ENCODE results near the gene USF1. TPM values are rescaled to one million over a fixed set of nuclear protein-coding genes. Genes with fewer than 3 reads are reported as not detected.
"Not testable (repeated sequence)": the region's sequence is repeated elsewhere in the genome, so short reads cannot be mapped to it uniquely, and the experiment has no call there.

USF1 gene
- total RNA-seq, 1 donor from 2014 or later, result 83.2 TPM

DNA sequence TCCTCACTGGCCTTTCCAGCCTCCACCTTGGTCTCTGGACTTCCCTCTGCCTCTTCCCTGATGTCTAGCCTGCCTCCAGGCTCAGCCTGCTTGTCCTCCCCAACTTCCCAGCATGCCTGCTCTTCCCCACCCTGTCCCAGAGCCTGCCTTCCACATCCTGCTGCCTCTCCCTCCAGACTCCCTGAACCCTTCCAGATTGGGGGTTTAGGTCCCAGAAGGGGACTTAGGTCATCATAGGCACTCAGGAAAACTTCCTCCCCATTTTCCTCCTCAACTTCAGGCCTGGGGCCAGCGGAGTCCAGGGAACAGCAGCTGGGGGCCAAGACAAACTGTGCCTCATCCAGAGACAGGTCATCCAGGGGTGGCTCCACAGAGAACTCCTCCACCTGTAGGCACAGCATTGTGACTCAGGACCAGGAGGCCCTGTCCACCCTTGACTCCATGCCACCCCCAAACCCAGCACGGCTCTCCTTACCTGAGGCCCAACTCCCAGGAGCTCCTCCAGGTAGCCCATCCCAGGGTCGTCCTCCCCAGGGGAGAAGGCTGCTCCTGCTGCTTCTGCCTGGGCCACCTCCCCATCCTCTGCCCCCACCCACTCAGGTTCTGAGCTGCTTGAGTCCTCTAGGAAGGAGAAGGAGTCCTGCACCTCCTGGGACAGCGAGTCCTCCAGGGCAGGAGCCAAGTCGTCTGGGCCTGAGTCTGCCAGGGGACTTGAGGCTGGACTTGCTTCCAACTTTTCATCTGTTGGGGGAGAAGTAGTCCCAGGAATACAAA lies 3.4 kb upstream of the USF1 start:
- no peak for DNase-seq (ENCODE audit: low read depth in 2 of 2)

DNA sequence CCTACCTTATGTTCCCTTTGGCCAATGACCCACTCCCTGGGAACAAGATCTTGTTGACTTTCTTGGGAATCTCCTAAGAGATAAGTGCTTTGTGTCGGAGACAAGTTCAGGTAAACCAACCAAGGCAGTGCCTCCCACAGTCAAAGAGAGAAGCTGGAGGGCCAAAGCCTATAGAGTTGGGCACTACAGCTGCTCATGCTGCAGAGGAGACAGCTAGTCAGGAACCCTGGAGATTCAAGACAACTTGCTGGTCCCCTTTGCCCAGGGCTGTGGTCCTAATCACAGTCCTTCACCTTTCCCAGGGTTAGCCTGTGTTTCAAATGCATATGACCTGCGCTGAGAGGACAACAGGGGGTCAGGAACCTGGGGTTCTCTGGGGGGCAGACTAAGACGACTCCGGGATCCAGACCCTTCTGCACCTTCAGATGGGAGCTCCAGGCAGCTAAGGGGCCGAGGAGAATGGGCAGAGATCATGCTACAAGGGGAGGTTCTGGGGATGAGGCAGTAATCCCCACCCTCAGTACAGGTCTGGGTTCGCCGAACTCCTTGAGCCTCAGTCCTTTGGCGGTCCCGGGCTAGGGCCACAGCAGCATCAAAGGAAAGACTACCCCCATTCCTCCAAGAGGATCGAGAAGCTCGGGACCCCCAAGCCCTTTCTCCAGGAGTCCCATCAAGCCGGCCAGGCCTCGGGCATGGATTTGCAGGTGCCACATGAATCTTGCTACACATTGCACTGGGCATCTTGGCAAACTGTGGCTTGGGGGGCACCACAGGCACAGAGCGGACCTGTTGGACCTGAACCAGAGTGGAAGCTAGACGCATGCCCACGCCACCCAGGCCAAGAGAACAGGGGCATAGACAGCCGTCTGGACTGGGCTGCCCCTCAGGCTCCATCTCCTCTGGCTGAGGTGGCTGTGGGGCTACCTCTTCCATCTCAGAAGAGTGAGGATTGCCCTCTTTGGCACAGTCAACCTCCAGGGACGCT lies 2.0 kb upstream of the USF1 start:
- DNase-seq (ENCODE audit: low read depth in 2 of 2), result no peak

DNA sequence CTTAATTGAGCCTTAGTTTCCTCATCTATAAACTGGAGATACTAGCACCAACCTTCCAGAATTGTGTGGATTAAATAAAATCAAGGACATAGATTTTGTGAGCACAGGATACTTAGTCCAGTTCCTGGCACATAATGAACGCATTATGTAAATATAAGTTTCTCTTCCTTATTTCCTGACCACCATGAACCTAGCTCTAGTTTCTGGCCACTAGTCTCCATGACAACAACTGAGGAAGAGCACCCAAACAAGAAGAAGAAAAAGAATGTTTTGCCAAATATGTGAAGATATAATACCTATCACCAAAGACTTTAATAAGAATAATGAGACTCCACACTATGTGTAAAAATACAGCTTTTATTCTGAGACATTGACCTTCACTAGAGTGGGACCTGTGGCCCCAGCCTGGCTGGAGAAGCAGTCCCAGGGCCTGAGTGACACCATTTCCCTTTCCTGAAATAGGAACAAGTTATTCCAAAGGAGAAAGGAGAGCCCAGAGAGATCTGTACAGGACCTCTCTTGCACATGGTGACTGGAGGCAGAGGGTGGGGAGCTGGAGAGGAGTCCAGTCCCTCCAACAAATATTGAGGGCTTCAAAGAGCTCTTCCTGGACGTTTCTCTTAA lies 940 bp upstream of the USF1 start:
- DNase-seq (ENCODE audit: low read depth in 2 of 2), result no peak

DNA sequence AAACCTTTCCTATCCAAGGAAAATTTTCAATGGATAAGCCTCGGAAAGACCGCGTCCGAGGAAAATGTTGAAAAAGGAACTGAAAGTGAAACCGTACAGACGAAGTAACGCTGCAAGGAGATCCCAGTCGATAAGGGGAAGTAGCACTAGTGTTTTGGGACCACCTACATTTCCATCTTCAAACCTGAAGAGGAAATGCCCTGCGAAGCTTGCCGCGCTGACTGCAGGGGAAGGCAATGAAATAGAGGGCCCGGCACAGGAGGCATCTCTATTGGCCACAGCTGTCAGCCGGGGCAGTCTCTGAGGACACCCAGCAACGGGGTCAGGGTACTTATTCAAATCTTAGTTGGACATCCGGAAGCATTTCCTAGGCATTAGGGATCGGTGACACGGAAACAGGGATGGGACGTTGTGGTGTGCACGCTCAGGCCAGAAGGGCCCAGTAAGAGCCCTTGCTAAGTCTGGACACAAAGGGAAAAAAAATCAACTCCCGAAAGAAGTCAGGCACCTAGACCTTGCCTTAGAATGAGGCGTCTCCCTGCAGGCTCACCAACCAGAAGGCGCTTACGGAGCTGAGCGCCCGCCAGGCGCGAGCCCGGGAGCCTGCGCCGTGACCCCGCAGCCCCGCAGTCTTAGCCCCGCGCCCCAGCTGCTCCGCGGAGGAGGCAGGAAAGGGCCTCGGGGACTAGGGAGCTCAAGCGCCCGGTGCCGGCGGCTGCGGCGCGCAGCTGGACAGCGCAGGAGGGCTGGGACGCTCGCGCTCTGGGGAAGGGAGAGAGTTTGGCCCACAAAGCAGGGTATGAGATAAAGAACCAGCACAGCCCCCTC lies 655 bp downstream of the USF1 start:
- peak; percentile 20 to 67 for DNase-seq (ENCODE audit: low read depth in 2 of 2)

DNA sequence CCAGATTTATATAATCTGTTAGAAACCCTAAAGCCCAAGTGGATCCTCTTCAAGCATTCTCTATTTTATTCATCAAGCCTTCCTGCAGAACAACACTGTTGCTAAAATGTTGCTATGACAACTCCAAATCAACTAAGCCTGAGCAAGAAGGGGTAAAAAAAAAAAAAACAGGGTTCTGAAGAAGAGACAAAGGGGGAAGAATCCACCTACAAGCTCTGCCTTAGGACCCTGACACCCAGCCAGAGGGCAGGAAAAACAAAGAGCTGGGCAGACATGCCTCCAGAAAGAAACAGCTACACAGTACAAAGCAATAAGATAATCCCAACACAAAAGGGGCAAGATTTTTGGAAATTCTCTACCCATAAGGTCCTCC lies 1.3 kb downstream of the USF1 start:
- peak in 1 of 2 donors; percentile 15 for DNase-seq (ENCODE audit: low read depth in 2 of 2)

DNA sequence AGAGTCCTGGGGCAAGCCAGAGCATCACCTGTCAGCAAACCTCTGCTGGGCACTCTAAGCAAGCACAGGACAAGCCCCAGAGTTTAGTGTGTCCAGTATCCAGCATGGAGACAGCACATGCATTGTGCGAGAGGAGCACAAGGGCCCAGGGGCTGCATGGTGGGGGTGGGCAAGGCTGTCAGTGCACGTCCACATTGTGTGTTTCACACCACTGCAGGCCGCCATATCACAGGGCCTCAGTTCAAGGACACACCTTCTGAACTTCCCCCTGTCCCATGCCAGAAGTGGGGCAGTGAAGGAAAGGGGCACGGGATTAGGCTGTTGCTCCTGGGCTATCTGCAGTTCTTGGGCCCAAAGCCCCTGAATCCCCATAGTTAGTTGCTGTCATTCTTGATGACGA lies 6.2 kb downstream of the USF1 start:
- DNase-seq (ENCODE audit: low read depth in 2 of 2), result no peak

DNA sequence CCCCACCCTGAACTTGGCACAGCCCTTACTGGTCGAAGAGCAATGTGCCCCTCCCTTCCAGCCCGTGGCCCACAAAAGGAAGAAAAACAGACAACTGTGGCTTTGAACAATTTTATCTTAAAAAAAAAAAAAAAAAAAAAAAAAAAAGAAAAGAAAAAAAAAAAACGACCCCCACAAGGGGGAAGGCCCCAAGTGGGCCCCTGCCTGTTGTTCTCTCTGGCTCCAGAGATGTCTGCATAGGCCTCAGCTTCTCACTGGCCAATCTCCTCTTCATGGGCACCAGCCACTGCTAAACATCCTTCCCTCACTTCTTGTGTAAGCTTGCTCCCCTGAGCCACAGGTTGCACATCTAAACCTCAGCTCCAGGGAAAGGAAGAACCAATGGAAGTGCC lies 6.6 kb downstream of the USF1 start:
- DNase-seq (ENCODE audit: low read depth in 2 of 2), result no peak

DNA sequence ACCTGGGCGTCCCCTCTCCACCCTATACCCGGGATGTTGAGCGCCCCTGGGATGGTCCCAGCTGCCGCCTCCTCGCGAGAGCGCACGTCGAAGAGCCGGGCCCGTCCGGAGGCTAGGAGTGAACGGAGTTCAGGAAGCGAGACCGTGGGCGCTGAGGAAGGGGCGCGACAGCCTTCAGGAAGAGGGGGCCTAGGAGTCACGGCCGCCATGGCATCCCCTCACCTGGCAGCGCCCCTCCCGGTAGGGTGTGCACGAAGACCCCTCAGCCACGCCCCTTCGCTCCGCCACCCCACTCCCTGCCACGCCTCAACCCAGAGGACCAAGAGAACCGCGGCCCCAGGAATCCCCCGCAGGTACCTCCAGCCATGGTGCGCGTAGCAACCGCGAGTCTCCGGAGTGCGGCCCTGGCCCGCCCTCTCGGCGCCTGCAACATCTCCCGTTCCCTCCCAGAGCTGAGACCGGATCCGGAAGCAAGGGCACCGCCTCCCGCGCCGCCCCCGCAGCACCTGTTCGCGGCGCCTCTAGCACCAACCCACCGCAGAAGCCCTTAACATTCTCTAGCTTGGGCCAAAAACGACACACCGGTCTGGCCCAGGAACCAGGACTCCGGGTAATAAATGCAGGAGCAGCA lies 7.1 kb downstream of the USF1 start, which contains the start of gene TSTD1:
TSTD1 (minus strand) TSS at position 442 of the 631 bp plus-strand sequence; CDS start at position 367, 75 bp downstream.
- peak in 1 of 2 donors; percentile 31 for DNase-seq (ENCODE audit: low read depth in 2 of 2)

DNA sequence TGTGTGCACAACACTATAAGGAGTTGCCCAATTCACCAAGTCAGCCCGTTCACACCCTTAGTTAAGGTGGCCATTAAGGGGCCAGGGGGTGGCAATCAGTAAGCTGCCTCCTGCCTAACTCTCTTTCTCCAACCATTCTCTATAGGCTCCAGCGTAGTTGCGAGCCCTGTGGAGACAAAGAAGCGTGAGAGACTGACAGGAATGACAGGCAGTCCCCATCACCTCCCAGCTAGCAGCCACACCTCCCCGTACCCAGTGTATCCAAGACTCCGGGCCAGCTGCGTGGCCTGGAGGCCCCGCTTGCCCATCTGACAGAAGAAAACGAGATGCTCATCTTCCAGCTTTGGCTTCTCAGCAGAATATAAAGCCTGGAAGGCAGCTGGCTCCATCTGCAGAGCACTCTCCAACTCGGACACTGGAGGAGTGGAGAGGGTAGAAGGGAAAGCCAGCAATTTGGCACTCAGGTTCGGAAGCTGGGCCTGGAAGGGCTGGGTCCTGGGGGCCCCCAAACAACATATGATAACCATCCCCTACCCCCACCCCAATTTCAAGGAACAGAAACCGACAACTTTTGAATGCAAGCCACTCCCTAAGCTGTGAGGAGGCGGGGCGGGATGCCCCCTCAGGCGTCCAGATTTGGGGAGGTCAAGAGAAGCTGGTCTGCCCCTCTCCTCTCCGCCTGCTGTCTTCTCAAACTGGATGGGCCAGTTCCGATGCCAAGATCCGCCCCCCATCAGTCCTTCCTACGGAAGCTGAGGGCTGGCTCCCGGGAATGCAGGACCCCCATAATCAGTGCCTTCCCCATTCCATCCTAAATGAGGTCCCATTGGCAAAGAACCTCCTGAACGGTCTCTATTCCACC lies 7.9 kb downstream of the USF1 start:
- DNase-seq (ENCODE audit: low read depth in 2 of 2), result no peak

DNA sequence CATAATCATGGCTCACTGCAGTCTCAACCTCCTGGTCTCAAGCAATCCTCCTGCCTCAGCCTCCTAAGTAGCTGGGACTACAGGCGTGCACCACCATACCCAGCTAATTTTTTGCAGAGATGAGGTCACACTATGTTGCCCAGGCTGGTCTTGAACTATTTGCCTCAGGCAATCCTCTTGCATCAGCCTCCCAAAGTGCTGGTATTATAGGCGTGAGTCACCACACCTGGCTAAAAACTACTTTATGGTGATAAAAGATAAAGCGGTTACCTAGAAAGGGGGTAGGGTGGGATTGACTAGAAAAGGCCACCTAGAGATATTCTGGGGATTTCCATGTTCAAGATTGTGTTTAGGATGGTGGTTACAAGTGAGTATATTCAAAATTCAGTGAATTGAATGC lies 12.0 kb downstream of the USF1 start:
- DNase-seq (ENCODE audit: low read depth in 2 of 2), result no peak

DNA sequence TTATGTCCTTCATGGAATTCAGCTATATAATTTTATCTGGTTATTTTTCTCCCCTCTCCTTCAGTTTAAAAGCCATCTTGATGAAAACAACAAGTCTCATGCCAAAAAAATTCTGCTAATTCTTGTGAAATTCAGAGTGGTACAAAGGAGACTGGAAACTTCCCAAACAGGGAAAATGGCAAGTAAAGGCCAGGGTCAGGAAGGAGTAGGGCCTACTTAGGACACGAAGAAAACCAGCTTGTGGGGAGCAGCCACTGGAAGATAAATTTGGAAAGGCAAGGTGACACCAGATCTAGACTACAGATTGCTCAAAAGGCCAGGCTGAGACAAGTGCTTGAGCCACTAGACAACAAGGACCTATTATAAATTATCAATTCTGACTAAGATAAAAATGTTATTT lies 13.4 kb downstream of the USF1 start:
- DNase-seq (ENCODE audit: low read depth in 2 of 2), result no peak

DNA sequence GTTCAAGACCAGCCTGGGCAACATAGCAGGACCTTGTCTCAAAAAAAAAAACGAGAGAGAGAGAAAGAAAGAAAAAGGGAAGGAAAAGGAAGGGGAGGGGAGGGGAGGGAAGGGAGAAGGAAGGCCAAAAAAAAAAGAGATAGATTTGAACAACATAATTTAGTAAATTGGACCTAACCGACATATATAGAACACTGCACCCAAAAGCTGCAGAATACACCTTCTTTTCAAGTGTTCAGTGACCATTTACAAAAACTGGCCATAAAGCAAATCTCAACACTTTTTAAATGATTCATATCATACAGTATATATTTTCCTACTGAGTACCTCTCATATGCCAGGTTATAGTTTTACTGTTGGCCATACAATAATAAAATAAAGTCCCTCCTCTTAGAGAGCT lies 13.9 kb downstream of the USF1 start:
- DNase-seq (ENCODE audit: low read depth in 2 of 2), result no peak

DNA sequence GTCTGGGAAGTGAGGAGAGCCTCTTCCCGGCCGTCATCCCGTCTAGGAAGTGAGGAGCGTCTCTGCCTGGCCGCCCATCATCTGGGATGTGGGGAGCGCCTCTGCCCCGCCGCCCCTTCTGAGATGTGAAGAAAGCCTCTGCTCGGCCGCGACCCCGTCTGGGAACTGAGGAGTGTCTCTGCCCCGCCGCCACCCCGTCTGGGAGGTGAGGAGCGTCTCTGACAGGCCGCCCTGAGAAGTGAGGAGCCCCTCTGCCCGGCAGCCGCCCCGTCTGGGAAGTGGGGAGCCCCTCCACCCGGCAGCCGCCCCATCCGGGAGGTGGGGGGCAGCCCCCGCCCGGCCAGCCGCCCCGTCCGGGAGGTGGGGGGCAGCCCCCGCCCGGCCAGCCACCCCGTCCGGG lies 16.3 kb downstream of the USF1 start:
- not testable (repeated sequence) for DNase-seq (ENCODE audit: low read depth in 2 of 2)

DNA sequence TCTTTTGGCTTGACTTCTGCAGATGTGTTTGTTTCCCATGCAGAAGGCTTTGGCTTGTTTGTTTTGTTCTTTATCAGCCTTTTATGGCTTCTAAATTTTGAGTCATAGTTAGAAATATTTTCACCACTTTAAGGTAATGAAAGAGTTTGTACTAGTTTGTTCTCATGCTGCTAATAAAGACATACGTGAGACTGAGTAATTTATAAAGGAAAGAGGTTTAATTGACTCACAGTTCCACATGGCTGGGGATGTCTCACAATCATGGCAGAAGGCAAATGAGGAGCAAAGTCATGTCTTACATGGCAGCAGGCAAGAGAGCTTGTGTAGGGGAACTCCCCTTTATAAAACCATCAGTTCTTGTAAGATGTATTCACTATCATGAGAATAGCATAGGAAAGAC lies 18.8 kb downstream of the USF1 start:
- DNase-seq (ENCODE audit: low read depth in 2 of 2), result not testable (repeated sequence)

DNA sequence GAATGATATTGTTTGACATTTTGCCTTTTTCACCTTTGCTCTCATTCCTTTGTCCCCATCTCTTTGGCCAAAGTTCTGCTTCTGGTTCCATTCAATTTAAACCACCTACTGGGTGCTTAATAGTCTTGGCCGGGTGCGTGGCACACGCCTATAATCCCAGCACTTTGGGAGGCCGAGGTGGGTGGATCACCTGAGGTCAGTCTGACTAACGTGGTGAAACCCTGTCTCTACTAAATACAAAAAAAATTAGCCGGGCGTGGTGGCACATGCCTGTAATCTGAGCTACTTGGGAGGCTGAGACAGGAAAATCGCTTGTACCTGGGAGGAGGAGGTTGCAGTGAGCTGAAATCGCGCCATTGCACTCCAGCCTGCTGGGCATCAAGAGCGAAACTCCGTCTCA lies 23.3 kb downstream of the USF1 start:
- not testable (repeated sequence) for DNase-seq (ENCODE audit: low read depth in 2 of 2)

DNA sequence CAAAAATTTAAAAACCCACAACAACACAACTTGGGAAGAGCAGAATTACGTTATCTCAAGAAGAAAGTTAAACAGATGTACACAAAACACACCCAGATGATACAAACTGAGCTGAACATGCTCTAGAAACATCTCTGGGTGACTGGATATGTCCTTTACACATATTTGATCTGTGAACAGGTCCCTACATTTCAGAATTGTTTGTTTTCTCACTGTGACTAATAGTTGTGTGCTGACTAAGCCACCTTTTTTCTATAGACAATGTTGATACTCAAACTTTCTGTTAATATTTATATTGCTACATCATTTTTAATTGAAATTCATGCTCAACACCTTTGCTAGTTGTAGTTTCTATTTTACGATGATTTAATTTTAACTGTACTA lies 23.8 kb downstream of the USF1 start:
- DNase-seq (ENCODE audit: low read depth in 2 of 2), result no peak

DNA sequence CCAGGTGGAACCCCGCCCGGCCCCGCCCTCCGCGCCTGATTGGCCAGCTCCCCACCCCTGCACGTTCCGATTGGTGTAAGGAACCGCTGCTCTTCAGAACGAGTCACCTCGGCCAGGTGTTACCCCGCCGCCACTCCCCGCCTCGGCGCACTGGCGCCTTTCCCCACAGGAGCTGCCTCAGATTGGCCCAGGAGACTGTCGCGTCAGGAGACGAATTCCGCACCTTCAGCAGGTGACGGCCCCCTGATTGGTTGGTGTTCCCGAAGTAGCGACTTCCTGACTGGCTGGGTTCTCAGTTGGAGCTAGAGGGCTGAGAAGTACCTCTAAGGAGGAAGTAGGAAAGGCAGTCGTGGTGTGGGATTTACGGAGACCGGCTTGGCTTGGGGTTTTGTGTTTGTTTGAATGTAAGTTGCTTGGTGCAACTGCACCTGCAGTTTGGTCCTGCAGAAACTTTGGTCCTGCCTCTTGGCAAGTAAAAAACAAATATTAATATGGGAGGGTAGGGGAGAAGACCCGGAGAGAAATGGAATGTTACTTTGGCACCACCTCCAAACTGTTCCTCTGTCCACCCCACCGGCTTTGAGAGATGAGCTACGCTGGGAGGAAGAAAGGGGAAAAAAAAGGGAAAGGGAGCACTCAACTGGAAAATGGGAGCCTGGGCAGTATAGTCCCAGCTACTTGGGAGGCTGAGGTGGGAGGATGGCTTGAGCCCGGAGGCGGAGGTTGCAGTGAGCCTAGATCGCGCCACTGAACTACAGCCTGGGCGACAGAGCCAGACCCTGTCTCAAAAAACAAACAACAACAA lies 24.4 kb downstream of the USF1 start:
- DNase-seq (ENCODE audit: low read depth in 2 of 2), result peak; percentile 48 to 84

DNA sequence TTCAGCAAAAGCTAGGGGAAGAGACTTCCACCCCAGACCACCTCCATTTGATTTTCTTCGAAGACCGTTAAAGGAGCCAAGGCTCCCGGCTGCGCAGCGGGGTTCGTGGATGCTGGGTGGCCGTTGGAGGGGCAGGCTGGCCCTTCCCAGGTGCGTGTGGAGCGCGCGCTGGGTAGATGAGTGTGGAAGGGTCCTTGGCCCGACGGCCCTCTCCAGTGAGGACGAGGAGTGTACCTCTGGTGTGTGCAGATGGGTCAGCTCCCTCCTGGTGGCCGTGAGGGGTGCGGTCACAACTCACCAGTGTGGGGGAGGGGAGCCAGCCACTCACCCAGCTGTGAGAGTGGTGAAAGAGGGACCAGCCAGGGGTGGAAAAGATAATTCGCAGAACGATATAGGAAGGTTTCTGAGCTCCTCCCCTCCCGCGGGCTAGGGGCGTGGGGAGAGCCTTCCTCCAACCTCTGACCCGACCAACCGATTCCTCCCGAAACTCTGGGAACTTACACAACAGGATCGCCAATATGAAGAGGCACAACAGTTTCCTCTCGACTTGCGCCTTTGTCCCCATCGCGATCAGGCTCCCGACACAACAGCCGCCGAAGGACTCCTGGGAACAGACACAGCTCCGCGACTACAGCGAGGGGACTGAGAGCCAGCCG lies 25.1 kb downstream of the USF1 start, which contains the start of gene F11R:
F11R (minus strand) TSS at position 644 of the 656 bp plus-strand sequence; CDS start at position 565, 79 bp downstream.
- DNase-seq (ENCODE audit: low read depth in 2 of 2), result peak; percentile 63 to 78
